GM12878 (cell line): ENCODE measurements around the gene SMPD3. TPM values are rescaled to one million over a fixed set of nuclear protein-coding genes. Genes with fewer than 3 reads are reported as not detected.

ENCODE experiments used
- ATAC-seq: fragments of 200-7000 bp; cut with Tn5 transposase; 3 replicates; pipeline ENCODE4 v1.9.1; 2020; ENCODE audit warnings: mild to moderate bottlenecking, moderate library complexity
- BruUV-seq: library from RNA; stranded (reverse); fragments of 400-500 nt; replicated peaks from 2 replicates; lab custom pipeline; 2021; lab: Mats Ljungman, UMichigan
- CTCF ChIA-PET: fragments of 300-600 bp; sonication (Branson Sonifier 250); formaldehyde crosslinking; extraction: SDS; loops from one replicate; lab custom pipeline; 2021; ENCODE audit warnings: inconsistent platforms; lab: Yijun Ruan, JAX
- POLR2A ChIA-PET: fragments of 350-600 bp; formaldehyde crosslinking; extraction: SDS; loops from one replicate; lab custom pipeline; 2021; ENCODE audit warnings: inconsistent platforms; lab: Charles Lee
- RAD21 ChIA-PET: fragments of 300-600 bp; sonication (Branson Sonifier 250); formaldehyde crosslinking; loops from one replicate; lab custom pipeline; 2023; ENCODE audit warnings: antibody characterized with exemption; ENCODE audit not compliant: unreplicated experiment; lab: Charles Lee
- SMC1A ChIA-PET: fragments of 300-600 bp; sonication (Branson Sonifier 250); formaldehyde crosslinking; loops from one replicate; lab custom pipeline; 2023; ENCODE audit not compliant: unreplicated experiment, uncharacterized antibody; lab: Charles Lee
- DNase-seq: peaks from one replicate; pipeline ENCODE4 v3.0.0-alpha.2; 2011; ENCODE audit warnings: low read depth, low spot score
- FAIRE-seq: peaks from 3 replicates; lab custom pipeline; 2011; peaks lifted over from hg19 to GRCh38; lab: Jason Lieb, UNC
- H2AFZ ChIP-seq: 2 replicates; pipeline ENCODE4 v1.6.0; 2011; ENCODE audit warnings: low read depth, low read length, control low read depth; ENCODE audit not compliant: control insufficient read depth
- H3K27ac ChIP-seq: 2 replicates; pipeline ENCODE4 v1.5.1; 2011; ENCODE audit warnings: control low read depth; ENCODE audit not compliant: control insufficient read depth, insufficient read depth
- H3K27me3 ChIP-seq, 2 experiments: replicated peaks in 1 of 2; 2 replicates each; pipeline versions ENCODE4 v1.6.0 to v1.6.1; 2011; ENCODE audit warnings: low read length in 1 of 2; ENCODE audit not compliant: control insufficient read depth in 2 of 2, insufficient read depth in 2 of 2
- H3K36me3 ChIP-seq, 2 experiments: 2 replicates each; pipeline ENCODE4 v1.5.1; 2011; ENCODE audit warnings: low read length in 1 of 2; ENCODE audit not compliant: control insufficient read depth in 2 of 2, insufficient read depth in 2 of 2
- H3K4me1 ChIP-seq: 2 replicates; pipeline ENCODE4 v1.6.1; 2011; ENCODE audit warnings: mild to moderate bottlenecking, low read length, moderate library complexity, mixed read lengths; ENCODE audit not compliant: control insufficient read depth, insufficient read depth
- H3K4me2 ChIP-seq: 2 replicates; pipeline ENCODE4 v1.6.0; 2011; ENCODE audit warnings: control low read depth; ENCODE audit not compliant: control insufficient read depth, insufficient read depth
- H3K4me3 ChIP-seq: fragments of 200-600 bp; sonication (generic); 2 replicates; pipeline ENCODE4 v1.5.1; 2016
- H3K79me2 ChIP-seq: 2 replicates; pipeline ENCODE4 v1.6.0; 2011; ENCODE audit warnings: low read length; ENCODE audit not compliant: control insufficient read depth, insufficient read depth
- H3K9ac ChIP-seq: 2 replicates; pipeline ENCODE4 v1.8.0; 2011; ENCODE audit warnings: low read length, control low read depth, mixed read lengths; ENCODE audit not compliant: control insufficient read depth, insufficient read depth
- H3K9me3 ChIP-seq: replicated peaks from 3 replicates; pipeline ENCODE4 v1.5.1; 2011; ENCODE audit warnings: mild to moderate bottlenecking, low read length; ENCODE audit not compliant: control insufficient read depth, insufficient read depth
- H4K20me1 ChIP-seq: 2 replicates; pipeline ENCODE4 v1.6.0; 2011; ENCODE audit not compliant: control insufficient read depth, insufficient read depth
- BHLHE40 ChIP-seq, 2 experiments: fragments of 450-650 bp in 1 of 2; IDR thresholded peaks; 2 replicates each; pipeline ENCODE4 v1.6.1; 2011 to 2017; ENCODE audit warnings: low read depth in 2 of 2, borderline replicate concordance in 1 of 2, improper control_type of control experiment in 1 of 2, low read length in 1 of 2, mild to moderate bottlenecking in 1 of 2
- CBX3 ChIP-seq: fragments of 200-600 bp; sonication (generic); IDR thresholded peaks from 2 replicates; pipeline ENCODE4 v1.6.1; 2016; ENCODE audit warnings: low read depth, borderline replicate concordance
- E4F1 ChIP-seq: fragments of 450-650 bp; IDR thresholded peaks from 2 replicates; pipeline ENCODE4 v1.6.1; 2018; ENCODE audit warnings: borderline replicate concordance, mild to moderate bottlenecking; ENCODE audit not compliant: partially characterized antibody
- PML ChIP-seq: IDR thresholded peaks from 2 replicates; pipeline ENCODE4 v1.6.1; 2012; ENCODE audit warnings: low read length, inconsistent platforms
- POU2F2 ChIP-seq: IDR thresholded peaks from 3 replicates; pipeline ENCODE4 v1.6.1; 2011; ENCODE audit warnings: low read depth, mild to moderate bottlenecking, low read length, borderline replicate concordance
- RELA ChIP-seq: fragments of 450-650 bp; IDR thresholded peaks from 2 replicates; pipeline ENCODE4 v1.8.0; 2014; ENCODE audit warnings: borderline replicate concordance; ENCODE audit not compliant: partially characterized antibody
- REST ChIP-seq: IDR thresholded peaks from 2 replicates; pipeline ENCODE4 v1.6.1; 2012; ENCODE audit warnings: mild to moderate bottlenecking, low read depth, low read length
- SMAD1 ChIP-seq: fragments of 450-650 bp; IDR thresholded peaks from 2 replicates; pipeline ENCODE4 v1.6.1; 2018; ENCODE audit warnings: mild to moderate bottlenecking, low read depth; ENCODE audit not compliant: partially characterized antibody
- SMAD5 ChIP-seq: IDR thresholded peaks from 2 replicates; pipeline ENCODE4 v1.6.1; 2016; ENCODE audit warnings: antibody characterized with exemption, low read depth
- ZNF274 ChIP-seq: IDR thresholded peaks from one replicate; pipeline ENCODE4 v1.8.0; 2011; ENCODE audit not compliant: insufficient read length, insufficient read depth
- WGBS: methylation state at CpG from one replicate; pipeline ENCODE4 v1.1.6; 2016; ENCODE audit warnings: low lambda C conversion rate; ENCODE audit not compliant: insufficient replicate concordance, insufficient coverage; ENCODE audit errors: missing lambda C conversion rate; 5-methylcytosine and 5-hydroxymethylcytosine counted together
- in situ Hi-C: fragments of 300-500 bp; cut with MboI; formaldehyde crosslinking; loops from 9 replicates; pipeline ENCODE4 v1.14.3; 2018; ENCODE audit warnings: mixed read lengths
- intact Hi-C: fragments of 100-400 bp; cut with micrococcal nuclease; formaldehyde crosslinking; loops from one replicate; pipeline ENCODE4 v1.14.2; 2022; ENCODE audit not compliant: unreplicated experiment
- polyA plus RNA-seq, 11 experiments: library from polyadenylated mRNA; depleted of rRNA in 4 of 11; unstranded in 6 of 11; stranded (reverse) in 5 of 11; fragments of >200 nt; fragmentation: Nextera tagmentation in 4 of 11; fragmentation: Illumina TruSeq in 1 of 11; extraction: Ambion mirVana in 4 of 11; extraction: Trizol in 1 of 11; gene quantifications; 1 replicate in 1 of 11; 2 replicates in 10 of 11; pipeline versions ENCODE4 v1.2.1 to v1.2.3, GENCODE V29; 2011 to 2016; ENCODE audit warnings: inconsistent platforms in 2 of 11, missing spikeins in 2 of 11, low read depth in 1 of 11
- total RNA-seq, 4 experiments: library from RNA; depleted of rRNA in 3 of 4; stranded (reverse); fragments of >200 nt in 3 of 4; fragmentation: Illumina TruSeq in 1 of 4; extraction: Trizol in 1 of 4; gene quantifications; 2 replicates each; pipeline versions ENCODE4 v1.2.1 to v1.2.3, GENCODE V29; 2013 to 2021
- TF ChIP-seq, protein P1 (sequence below): fragments of 450-650 bp; conservative IDR thresholded peaks from 2 replicates; pipeline ENCODE4 v1.6.1; 2017; ENCODE audit warnings: mild to moderate bottlenecking, moderate library complexity

The SMPD3 gene
- total and polyA plus RNA-seq, 10 of the 15 experiments (the other 5 are each of a cell fraction or from before 2014, with no cell fraction given): 0.04 to 2.0 (median 1.2) TPM

- WGBS: 71% methylated on average over 7 of the region's 7 CpGs
- Histone ChIP-seq H3K27ac (no peak overlapping the region), H2AFZ (no peak overlapping the region), H4K20me1 (no peaks in the 10 kb centered on the region), H3K4me1 (peaks cover 5% of the 10 kb centered on the region), H3K27me3 (no peaks in the 10 kb centered on the region; a peak in 2 of 4 replicates), H3K9ac (no peak overlapping the region), H3K9me3 (no peaks in the 10 kb centered on the region), H3K79me2 (no peaks in the 10 kb centered on the region), H3K4me2 (no peak overlapping the region), H3K4me3 (no peak overlapping the region), H3K36me3 (no peaks in the 10 kb centered on the region)
- BruUV-seq: no TSS peak
- SMC1A ChIA-PET: interaction anchor here (2.0 kb wide), 1 partner anchor 9 kb away, joined by 5 read pairs; no protein-coding TSS in a partner anchor
- no peak for FAIRE-seq
- intact Hi-C loops (no loop called here), in situ Hi-C loops (no loop called here)
- no peak for ATAC-seq
- CTCF ChIA-PET: interaction anchor here (0.8 to 2.0 kb wide), 5 partner anchors 9 to 312 kb away, joined by 3 to 10 read pairs (median 4); no protein-coding TSS in a partner anchor
- RAD21 ChIA-PET: no interaction called here
- no peak for DNase-seq
- POLR2A ChIA-PET: no interaction called here
- TF ChIP-seq, protein P1, sequence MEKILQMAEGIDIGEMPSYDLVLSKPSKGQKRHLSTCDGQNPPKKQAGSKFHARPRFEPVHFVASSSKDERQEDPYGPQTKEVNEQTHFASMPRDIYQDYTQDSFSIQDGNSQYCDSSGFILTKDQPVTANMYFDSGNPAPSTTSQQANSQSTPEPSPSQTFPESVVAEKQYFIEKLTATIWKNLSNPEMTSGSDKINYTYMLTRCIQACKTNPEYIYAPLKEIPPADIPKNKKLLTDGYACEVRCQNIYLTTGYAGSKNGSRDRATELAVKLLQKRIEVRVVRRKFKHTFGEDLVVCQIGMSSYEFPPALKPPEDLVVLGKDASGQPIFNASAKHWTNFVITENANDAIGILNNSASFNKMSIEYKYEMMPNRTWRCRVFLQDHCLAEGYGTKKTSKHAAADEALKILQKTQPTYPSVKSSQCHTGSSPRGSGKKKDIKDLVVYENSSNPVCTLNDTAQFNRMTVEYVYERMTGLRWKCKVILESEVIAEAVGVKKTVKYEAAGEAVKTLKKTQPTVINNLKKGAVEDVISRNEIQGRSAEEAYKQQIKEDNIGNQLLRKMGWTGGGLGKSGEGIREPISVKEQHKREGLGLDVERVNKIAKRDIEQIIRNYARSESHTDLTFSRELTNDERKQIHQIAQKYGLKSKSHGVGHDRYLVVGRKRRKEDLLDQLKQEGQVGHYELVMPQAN: no peak
- TF ChIP-seq RELA (no peak), E4F1 (no peak), POU2F2 (no peak), SMAD5 (no peak), ZNF274 (no peak), CBX3 (no peak), BHLHE40 (IDR thresholded peaks at IDR 0.05; ENCODE audit: borderline replicate concordance in 1 of 2, low read depth in 2 of 2, low read length in 1 of 2) (no peak), SMAD1 (no peak), PML (no peak), REST (no peak)
Observed at GRCh38 chr16:68377221-68377620, 71.1 kb downstream of the SMPD3 start.
